ENCODE data around the gene FBXO31.
A peak's percentile ranks its signal among the peaks of the same experiment; 100 is the strongest.

FBXO31 gene

DNA sequence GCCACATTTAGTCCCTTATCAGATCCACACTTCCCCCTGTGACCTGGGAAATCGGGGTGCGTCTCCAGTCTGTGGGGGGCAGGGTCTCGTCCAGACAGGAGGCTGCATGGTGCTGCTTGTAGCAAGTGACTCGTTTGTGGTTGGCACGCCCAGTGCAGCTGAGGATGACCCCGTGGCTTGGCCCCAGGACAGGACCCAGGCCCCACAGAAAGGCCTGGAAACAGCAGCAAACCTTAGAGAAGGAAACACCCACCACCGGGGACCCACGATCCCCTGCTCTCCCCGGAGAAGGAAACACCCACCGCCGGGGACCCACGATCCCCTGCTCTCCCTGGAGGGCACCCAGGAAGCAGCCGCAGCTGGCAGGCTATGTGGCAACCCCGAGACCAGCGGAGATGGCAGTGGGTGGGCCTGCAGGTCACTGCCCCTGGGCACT lies 58.1 kb downstream of the FBXO31 start:
- no peak for DNase-seq

DNA sequence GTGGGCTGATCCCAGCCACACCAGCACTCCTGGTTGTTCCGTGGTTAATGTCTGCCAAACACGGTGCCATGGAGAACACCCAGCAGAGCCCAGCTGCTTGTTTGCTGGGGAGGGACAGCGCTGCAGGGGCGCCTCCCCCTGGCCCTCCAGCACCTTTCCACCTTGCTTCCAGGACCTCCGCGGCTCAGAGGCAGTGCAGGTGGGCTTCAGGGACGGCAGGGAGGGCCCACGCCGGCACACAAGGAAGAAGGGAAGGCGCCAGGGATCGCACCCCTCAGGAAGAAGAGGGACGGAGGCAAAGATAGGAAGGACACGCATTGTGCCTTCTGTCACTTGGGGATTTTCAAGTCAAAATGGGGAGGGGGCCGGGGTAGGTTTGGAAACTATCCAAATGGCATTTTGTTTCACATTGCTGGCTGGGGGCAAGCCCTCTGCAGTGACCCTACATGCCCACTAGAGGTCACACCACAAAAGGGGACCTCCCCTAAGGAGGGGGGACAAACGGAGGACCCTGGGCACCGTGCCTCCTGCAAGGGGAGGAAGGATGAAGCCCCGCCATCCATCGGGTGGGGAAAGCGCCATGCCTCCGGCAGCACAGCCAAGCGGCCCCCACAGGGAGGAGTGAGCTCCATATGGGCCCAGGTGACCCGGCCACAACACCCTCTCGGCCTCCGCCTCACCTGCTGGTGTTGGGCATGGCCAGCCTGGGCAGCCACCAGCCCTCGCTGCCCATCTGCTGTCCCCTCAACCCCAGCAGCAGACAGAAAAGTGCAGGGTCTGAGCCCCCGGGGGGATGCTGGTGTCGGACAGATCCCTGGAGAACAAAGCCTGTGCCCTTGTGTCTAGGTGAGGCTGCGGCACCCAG lies 58.9 kb downstream of the FBXO31 start:
- DNase-seq: no peak

DNA sequence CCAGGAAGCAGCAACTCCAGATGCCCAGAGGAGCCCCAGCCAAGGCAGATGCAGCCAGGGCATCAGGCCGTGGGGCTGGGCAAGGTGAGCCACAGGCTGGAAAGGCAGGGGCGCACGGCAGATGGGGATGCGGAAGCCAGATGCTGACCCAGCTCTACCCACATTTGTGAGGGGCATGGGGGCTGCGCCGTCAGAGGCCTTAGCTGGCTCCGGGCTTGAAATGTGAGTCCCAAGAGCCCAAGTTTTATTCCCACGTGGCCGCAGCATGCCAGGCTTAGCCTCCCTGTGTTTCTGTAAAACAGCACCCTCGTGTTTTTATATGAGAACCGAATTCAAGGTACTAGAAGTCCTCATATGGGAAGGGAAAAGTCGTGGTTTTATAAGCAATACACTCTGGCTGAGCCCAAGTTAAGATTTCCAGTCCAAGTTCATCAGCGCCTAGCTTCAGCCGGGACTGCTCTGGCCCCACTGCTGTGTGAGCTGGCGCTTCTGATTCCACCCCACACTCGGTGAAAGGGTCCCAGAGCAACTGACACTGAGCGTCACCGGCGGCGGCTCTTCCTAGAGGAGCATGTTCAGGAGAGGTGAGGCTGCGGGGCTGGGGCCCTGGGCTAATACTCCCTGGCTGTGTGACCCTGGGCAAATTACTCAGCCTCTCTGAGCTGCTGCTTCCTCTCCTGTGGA lies 59.7 kb downstream of the FBXO31 start:
- no peak for DNase-seq

DNA sequence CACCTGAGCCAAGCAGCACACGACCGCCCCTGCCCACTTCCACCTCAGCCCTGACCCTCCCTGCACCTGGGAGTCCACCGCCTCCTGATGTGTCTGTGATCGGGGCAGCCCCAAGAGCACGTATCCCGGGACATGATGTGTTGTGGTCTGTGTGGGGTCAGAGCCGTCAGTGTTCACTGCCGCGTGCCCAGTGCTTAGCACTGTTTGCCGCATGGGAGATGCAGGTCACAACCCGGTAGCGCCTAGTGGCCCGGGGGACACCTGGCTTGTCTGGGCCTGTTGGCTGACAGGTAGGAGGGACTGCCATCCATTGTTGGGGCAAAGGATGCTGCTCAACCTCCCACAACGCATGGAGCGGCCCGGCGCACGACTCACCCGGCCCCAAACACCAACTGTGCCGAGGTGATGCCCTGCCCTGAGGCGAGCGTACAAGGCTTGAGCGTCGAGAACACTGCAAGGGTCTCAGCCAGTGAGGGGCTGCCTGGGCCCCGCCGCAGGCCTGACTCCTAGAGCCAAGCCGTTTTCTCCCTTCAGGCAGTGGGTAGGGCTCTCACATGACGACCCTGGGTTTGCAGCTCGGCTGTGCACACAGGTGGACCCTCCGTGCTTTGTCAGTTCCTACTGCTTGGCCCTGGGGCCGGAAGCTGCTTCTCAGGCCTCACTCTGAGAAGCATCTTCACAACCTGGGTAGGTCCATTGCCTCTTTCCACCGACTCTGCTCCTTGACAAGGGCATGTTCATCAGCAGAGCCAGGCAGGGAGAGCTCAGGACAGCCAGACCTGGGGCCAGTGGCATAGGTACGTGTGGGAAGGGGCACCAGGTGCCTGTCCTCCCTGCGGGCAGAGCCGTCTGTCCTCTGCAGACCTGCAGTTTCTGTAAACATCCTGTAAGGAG lies 60.5 kb downstream of the FBXO31 start:
- no peak for DNase-seq

DNA sequence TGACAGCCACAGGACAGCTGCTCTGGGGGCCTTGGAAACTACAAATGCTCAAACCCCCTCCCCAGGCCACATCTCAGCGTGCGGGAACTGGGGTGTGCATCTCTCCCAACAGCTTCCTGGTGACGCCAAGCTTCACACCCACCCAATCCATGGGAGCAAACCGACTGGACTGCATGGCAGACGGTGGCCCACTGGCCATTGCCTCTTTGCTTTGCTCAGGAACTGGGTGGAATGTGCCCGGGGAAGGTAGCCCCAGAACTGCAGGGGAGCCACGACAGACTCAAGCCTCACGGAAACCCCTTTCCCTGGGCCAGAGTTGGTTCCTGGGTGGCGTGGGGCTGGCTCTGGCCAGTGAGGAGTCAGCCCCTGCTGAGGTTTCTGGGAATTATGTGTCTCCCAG lies 61.2 kb downstream of the FBXO31 start:
- DNase-seq: no peak

DNA sequence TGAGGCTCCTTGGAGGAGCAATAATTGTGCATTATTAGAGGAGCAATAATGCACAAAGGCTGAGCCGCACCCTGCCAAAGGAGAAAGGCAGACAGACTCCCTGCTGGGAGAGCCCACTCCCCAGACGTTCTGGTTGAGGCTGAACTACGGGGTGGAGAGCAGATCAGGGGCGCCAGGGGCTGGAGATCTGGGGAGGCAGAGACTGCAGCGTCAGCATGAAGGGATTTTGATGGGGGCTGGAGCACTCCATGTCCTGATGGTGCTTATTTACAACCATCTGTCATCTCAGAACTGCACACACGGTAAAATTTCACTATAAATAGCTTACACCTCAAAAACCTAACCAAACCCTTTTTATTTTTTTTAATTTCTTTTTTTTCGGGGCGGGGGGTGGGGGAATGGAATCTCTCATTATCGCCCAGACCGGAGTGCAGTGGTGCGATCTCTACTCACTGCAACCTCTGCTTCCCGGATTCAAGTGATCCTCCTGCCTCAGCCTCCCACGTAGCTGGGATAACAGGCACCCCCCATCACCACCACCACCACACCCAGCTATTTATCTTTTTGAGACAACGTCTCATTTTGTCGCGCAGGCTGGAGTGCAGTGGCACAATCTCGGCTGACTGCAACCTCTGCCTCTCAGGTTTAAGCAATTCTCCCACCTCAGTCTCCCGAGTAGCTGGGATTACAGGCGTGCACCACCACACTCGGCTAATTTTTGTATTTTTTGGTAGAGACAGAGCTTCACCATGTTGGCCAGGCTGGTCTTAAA lies 62.1 kb downstream of the FBXO31 start:
- DNase-seq: no peak

DNA sequence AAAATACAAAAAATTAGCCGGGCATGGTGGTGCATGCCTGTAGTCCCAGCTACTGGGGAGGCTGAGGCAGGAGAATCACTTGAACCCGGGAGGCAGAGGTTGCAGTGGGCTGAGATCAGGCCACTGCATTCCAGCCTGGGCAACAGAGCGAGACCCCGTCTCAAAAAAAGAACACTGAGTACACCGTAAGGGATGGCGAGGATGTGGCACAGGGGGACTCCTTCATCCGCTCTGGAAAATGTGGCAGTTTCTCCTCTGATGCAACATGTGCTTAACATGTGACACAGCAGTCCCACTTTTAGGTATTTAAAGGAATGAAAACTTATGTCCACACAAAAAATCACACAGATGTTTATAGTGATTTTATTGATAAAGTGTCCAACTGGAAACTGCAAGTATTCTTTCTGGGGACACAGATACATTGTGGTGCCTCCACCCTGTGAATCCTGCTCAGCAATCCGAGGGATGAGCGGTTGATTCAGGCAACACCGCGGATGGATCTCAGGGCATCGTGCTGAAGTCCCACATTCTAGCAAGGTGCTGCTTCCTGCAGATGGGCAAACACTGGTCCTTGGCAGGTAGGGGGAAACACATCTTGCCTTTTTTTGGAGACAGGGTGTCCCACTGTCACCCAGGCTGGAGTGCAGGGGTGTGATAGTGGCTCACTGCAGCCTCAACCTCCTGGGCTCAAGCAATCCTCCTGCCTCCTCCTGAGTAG lies 62.9 kb downstream of the FBXO31 start:
- DNase-seq: no peak

DNA sequence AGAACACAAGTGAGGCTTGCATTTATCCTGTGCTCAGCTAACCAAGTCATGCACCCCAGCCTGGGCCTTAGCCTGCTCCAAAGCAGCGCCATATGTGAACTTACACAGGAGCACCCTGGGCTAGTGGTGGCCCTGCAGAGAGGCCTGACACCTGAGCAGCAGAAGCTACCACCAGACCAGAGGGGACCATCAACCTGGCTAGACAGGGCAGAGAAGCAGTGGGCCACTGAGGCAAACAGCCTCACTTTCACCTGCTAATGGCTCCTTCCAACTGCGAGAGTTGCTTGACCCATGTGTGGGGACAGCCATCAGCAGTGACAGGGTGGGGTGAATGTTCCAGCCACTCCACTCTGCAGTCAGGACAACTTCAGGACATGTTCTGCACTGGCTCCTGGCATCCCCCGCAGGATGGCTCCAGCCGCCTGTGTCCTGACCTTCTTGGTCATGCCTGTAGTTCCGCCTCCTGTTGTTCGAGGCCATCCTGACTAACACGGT lies 63.5 kb downstream of the FBXO31 start:
- no peak for DNase-seq

DNA sequence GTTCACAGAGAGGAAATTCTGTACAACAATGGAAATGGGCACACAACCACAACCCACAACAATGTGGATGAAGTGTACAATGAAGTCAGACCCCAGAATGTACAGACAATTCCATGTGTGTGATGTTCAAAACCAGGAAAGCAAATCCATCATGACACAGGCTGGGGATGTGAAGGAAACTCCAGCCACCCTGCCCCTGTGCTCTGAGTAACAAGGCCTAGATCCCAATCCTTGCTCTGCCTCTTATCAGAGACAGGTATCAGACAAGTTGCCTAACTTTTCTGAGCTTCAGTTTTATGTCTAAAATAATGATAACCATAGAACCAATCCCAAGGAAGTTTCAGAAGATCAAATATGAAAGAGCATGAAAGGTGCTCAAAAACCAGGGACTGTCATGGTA lies 64.6 kb downstream of the FBXO31 start:
- no peak for DNase-seq

DNA sequence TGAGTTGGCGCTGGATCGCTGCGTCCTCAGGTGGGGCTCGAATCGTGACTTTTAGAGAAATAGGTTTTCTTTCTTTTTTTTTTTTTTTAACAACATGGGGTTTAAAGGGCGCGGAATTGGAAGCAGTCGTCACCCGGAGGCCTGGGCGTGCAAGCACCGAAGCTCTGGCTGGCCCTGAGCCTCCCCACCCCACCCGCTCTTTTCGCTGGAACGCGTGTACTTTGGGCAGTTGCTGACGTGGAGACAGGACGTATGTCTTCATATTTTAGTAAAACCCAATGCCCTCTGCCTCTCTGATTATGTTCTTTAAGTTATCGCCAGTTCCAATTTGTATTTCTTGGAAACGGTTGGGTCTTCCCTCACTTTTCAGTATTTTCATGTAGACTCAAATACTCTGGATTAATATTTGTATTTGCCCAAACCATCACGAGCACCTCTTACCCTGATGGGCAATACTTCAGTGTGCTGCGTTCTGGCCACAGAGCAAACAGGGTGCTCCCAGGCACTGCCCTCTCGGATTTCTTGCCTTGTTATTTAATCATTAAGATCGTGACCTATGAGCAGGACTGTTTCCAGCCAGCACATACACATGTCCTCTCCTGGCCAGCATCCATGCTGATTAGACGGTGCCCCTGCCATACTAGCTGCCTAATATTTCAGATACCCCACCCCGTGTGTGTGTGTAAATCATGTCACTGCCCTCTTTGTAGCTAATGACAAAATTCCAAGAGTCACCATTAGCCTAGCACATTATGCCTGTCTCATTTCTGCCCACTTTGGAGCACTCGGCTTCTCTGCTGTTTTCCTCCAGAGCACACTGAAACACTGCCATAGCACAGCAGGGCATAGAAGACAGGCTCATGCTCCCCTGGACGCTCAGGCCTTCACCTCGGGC lies 65.6 kb downstream of the FBXO31 start:
- no peak for DNase-seq

DNA sequence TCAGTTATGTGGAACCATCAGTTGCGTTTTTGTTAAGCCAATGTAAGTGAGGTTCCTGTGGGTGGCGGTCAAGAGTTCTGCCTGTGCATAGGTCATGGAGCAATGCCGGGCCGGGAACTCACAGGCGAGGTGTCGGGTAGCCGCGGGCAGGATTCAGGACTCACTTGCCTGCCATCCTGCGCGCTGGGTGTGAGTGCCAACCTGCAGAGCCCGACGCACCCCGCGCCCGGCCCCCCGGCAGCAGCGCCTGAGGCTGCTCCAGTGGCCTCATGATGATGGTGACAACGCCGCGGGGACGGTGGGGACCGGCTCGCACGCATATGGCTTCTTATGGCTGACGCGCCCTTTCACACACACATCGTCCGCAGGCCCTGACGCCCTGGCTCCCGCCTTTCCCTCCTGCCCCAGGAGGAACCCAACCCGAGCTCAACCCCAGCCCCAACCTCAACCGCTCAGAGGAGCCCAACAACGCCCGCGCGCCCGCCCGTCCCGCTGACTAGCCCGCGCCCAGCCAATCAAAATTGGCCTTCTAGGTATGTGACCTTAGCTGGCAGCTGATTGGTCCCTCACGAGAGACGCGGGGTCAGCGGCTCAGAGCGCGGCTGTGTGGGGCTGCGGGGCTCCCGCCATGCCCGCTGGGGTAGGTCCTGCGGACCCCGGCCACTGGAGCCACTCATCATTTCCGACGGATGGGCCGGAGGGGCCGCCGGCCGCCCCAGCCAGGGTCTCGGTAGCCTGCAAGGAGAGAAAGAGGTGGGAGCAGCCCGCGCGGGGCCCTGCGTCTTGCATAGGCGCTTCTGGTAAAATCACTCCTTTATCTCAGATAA lies 66.4 kb downstream of the FBXO31 start, which contains the start of gene C16orf95:
Gene C16orf95 (minus strand): TSS at position 470 of the 827 bp plus-strand sequence. CDS start 150 bp downstream, at position 320.
- peak; percentile 79 for DNase-seq

DNA sequence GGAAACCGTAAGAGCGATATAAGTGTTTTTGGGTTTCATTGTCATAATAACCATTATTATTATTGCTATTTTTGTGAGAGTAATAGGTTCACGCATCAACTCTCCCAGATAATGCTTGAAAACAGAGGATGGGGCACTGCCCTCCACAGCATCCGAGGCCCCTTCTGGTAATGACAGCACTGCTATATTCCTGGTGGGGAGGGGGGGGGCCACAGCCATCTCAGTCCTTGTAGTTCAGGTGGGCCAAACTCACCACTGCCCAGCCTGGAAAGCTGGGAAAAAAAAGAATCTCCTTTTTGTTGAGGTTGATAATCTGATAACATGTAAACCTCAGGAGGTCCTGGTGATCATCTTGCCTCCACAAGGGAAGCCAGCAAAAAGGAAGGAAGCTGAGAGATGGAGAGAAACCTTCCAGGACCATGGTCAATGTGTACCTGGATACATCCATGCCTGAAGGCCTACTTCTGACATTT lies 67.1 kb downstream of the FBXO31 start:
- no peak for DNase-seq

DNA sequence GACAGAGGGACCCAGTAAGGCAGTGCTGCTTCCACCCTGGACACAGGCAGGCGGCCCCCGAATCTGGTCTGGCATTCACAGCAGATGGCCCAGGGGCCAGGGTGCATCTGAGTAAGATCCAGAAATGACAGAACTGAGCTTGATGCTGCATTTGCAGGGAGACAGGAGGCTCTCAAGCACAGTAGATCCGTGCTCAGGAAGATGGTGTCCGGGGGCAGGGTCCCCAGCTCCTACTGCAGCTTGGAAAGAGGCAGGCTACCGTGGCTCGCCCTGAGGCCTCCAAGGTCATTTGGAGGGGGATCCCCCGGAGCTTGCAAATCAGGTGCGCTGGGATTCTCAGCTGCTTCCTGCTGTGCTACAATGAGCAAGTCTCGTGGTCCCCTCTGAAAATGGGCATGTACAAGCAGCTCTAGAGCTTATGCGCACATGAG lies 68.6 kb downstream of the FBXO31 start:
- no peak for DNase-seq

DNA sequence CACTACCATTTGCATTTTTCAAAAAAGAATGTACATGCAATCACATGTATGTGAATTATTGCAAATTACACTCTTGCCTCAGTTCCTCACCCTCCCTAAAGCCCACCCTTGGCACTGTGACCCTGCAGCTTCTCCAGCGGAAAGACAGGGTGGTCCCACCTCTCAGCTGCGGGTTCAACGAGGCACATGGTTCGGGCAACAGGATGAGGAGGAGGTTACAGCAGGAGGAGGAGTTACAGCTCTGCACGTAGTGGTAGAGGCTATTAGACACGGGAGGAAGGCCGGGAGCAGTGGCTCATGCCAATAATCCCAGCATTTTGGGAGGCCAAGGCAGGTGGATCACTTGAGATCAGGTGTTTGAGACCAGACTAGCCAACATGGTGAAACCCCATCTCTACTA lies 71.6 kb downstream of the FBXO31 start:
- no peak for DNase-seq

DNA sequence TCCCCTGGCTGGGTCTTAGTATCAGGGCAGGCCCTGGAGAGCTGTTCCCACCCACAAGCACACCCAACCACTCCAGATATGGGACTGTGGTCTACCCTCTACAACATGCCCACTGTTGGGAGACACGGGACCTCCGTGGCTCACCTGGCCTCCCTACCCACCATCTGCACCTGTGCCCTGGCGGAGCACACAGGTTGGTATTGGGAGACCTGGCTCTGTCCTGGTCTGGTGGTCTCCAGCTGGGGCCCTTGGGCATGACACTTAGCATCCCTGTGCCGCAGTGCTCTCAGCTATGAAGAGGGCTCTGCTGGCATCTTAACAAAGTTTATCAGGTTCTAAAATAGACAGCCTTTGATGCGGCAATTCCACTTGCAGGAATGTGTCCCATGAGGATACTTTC lies 72.2 kb downstream of the FBXO31 start:
- no peak for DNase-seq

DNA sequence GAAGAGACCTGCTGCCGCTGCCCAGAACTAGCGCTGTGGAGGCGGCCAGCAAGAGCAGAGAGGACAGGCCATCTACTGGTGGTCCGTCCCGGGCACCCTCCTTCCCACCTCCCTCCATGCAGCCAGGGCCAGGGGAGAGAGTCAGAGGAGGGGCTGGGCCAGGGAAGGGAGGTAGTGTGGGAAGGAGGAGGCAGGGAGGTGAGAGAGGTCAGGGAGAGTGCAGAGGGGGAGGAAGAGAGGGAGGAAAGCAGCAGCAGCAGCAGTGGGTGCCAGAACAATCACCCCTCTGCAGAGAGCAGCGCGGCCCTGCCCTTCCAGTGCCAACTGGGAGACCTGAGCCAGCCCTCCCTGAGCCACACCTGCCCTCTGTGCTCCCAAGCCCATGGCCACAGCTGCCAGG lies 73.0 kb downstream of the FBXO31 start:
- DNase-seq: no peak

DNA sequence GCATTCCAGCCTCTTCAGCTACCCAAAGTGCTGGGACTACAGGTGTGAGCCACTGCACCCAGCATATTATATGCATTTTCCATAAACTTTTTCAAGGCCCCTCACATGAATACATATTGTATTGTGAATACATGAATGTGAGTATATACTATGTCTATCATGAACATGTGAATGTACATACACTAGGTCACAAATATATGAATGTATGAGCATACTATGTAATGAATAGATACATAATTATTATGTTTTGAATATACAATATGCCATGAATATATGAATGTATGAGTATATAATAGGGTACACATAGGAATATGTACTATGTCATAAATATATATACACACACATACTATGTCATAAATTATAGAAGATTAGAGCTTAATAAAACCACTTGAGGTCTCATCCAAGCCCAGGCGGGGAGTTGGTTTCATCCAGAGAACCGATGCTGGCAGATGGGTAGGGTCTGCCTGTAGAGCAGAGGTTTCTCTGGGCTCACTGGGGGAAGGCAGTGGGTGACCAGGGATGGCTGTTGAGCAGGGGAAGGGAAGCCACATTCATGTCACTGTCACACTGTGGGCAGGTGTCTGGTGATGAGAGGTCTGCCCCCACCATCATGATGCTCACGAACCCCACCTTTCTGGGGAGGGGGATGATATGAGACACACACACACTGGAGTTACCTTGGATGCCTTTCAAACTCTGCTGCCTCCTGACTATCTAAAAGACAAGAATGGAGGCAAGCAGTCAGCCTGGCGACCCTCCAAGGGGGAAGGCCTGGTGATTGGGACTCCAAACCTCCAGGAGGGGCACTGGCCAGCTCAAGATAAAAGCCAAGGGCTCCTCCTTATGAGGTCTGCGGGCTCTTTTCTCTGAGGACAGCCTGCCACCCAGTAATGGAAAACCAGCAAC lies 73.7 kb downstream of the FBXO31 start:
- DNase-seq: no peak

DNA sequence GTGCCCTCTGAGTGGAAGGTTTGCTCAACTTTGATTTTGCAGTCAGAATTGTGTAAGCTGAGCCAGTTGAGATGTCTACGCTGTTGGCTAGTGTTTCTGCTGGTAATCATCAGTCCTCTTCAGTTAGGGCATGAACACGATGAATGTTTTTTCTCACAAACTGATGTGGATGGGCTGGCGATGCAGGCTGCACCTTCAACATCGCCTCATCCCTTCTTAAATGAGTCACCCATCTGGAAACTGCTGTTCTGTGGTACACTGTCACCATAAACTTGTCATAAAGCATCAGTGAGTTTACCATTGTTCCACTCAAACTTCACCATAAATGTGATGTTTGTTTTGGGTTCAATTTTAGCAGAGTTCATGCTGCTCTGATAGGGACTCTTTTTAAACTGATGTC lies 74.8 kb downstream of the FBXO31 start:
- no peak for DNase-seq
